HepG2 (cell line): ENCODE data around the gene NR1H2. TPM values are rescaled to one million over a fixed set of nuclear protein-coding genes. Genes with fewer than 3 reads are reported as not detected.

Experiments used
- CTCF ChIP-seq: sonication (generic); formaldehyde crosslinking; IDR thresholded peaks from 2 replicates; pipeline ENCODE4 v1.5.0; 2020; ENCODE audit warnings: mild to moderate bottlenecking, missing genetic modification reagents, moderate library complexity
- DMAP1 ChIP-seq: IDR thresholded peaks from 2 replicates; pipeline ENCODE4 v1.6.1; 2016
- DRAP1 ChIP-seq: IDR thresholded peaks from 2 replicates; pipeline ENCODE4 v1.6.1; 2016; ENCODE audit warnings: missing genetic modification reagents, missing compliant biosample characterization
- FOXA3 ChIP-seq: IDR thresholded peaks from 2 replicates; pipeline ENCODE4 v1.6.1; 2016; ENCODE audit warnings: missing genetic modification reagents, missing compliant biosample characterization
- GATA4 ChIP-seq: sonication (generic); IDR thresholded peaks from 2 replicates; pipeline ENCODE4 v1.6.1; 2016; ENCODE audit warnings: antibody characterized with exemption, low read depth, borderline replicate concordance
- HNRNPL ChIP-seq: fragments of 200-400 bp; formaldehyde crosslinking; IDR thresholded peaks from 2 replicates; pipeline ENCODE4 v1.6.1; 2017; ENCODE audit warnings: mild to moderate bottlenecking, low read depth, low read length
- KAT8 ChIP-seq: IDR thresholded peaks from 2 replicates; pipeline ENCODE4 v1.6.1; 2016; ENCODE audit warnings: missing genetic modification reagents, missing compliant biosample characterization
- MAX ChIP-seq: IDR thresholded peaks from 2 replicates; pipeline ENCODE4 v1.6.1; 2012; ENCODE audit warnings: inconsistent platforms
- POLR2G ChIP-seq: fragments of 200-400 bp; formaldehyde crosslinking; IDR thresholded peaks from 2 replicates; pipeline ENCODE4 v1.6.1; 2018; ENCODE audit warnings: mild to moderate bottlenecking, low read depth, low read length, moderate library complexity
- SAP130 ChIP-seq: IDR thresholded peaks from 2 replicates; pipeline ENCODE4 v1.6.1; 2016; ENCODE audit warnings: low read depth
- SOX6 ChIP-seq, 2 experiments: fragments of 450-650 bp in 1 of 2; sonication (generic) in 1 of 2; formaldehyde crosslinking in 1 of 2; IDR thresholded peaks; 2 replicates each; pipeline versions ENCODE4 v1.4.0 to v1.6.1; 2017 to 2020; ENCODE audit warnings: antibody characterized with exemption in 1 of 2, mild to moderate bottlenecking in 1 of 2, missing genetic modification reagents in 1 of 2
- TAF1 ChIP-seq: sonication (generic); formaldehyde crosslinking; IDR thresholded peaks from 2 replicates; pipeline ENCODE4 v1.4.0; 2020; ENCODE audit warnings: missing genetic modification reagents
- ZFY ChIP-seq: sonication (generic); formaldehyde crosslinking; IDR thresholded peaks from 2 replicates; pipeline ENCODE4 v1.4.0; 2020; ENCODE audit warnings: missing genetic modification reagents
- ZHX1 ChIP-seq: sonication (generic); formaldehyde crosslinking; IDR thresholded peaks from 2 replicates; pipeline ENCODE4 v1.8.1; 2022; ENCODE audit warnings: low read depth, mild to moderate bottlenecking, missing genetic modification reagents
- ZNF121 ChIP-seq: sonication (generic); formaldehyde crosslinking; IDR thresholded peaks from 2 replicates; pipeline ENCODE4 v1.5.0; 2020; ENCODE audit warnings: mild to moderate bottlenecking, missing genetic modification reagents
- ZNF468 ChIP-seq: sonication (generic); formaldehyde crosslinking; IDR thresholded peaks from 2 replicates; pipeline ENCODE4 v1.8.0; 2022; ENCODE audit warnings: mild to moderate bottlenecking, moderate library complexity, missing genetic modification reagents
- ZNF563 ChIP-seq: sonication (generic); formaldehyde crosslinking; IDR thresholded peaks from 2 replicates; pipeline ENCODE4 v1.8.0; 2022; ENCODE audit warnings: mild to moderate bottlenecking, moderate library complexity, missing genetic modification reagents
- ZNF710 ChIP-seq: sonication (generic); formaldehyde crosslinking; IDR thresholded peaks from 2 replicates; pipeline ENCODE4 v1.5.0; 2020; ENCODE audit warnings: mild to moderate bottlenecking, missing genetic modification reagents, borderline replicate concordance
- polyA plus RNA-seq, 8 experiments: library from polyadenylated mRNA; depleted of rRNA in 3 of 8; stranded (reverse) in 7 of 8; unstranded in 1 of 8; fragments of >200 nt; fragmentation: Illumina TruSeq in 4 of 8; extraction: Trizol in 4 of 8; gene quantifications; 2 replicates each; pipeline versions ENCODE4 v1.2.1 to v1.2.3, GENCODE V29; 2011 to 2016; ENCODE audit warnings: low read depth in 4 of 8, missing spikeins in 1 of 8, mixed read lengths in 1 of 8; ENCODE audit not compliant: insufficient read depth in 1 of 8
- total RNA-seq, 5 experiments: library from RNA; depleted of rRNA; stranded (reverse); fragments of >200 nt; fragmentation: Illumina TruSeq; extraction: Trizol; gene quantifications; 2 replicates each; pipeline ENCODE4 v1.2.3, GENCODE V29; 2016; ENCODE audit warnings: low read depth in 1 of 5

The NR1H2 gene
- total and polyA plus RNA-seq, 2 of the 13 experiments (the other 11 are each of a cell fraction or from before 2014, with no cell fraction given), result 10.3 to 13.5 TPM

GRCh38 chr19:50349277-50350057 is 26.8 kb upstream of the NR1H2 start (continued):
- TF ChIP-seq POLR2G, result peak; percentile 46; the same call in 1 of the 2 replicates
- TF ChIP-seq SOX6 (IDR thresholded peaks at IDR 0.05), result no peak
- peak; percentile 59 for TF ChIP-seq SOX6 (CRISPR knock-in tag; IDR thresholded peaks at IDR 0.05)
- peak; percentile 16; the same call in 1 of the 2 replicates for TF ChIP-seq KAT8 (CRISPR knock-in tag)
- peak; percentile 40; the same call in 1 of the 2 replicates for TF ChIP-seq FOXA3 (CRISPR knock-in tag)
- no peak for TF ChIP-seq GATA4
- TF ChIP-seq HNRNPL, result no peak
- peak; percentile 62 for TF ChIP-seq MAX
- TF ChIP-seq ZNF710 (CRISPR knock-in tag), result no peak
- peak; percentile 63; the same call in 1 of the 2 replicates for TF ChIP-seq SAP130
- 0 out of 2 replicates have a peak, but pooled peaks have one; percentile 23 for TF ChIP-seq ZNF563 (CRISPR knock-in tag)
- 0 out of 2 replicates have a peak, but pooled peaks have one; percentile 23 for TF ChIP-seq ZHX1 (CRISPR knock-in tag)
- peak; percentile 51 for TF ChIP-seq CTCF (CRISPR knock-in tag)
- peak; percentile 27; the same call in 1 of the 2 replicates for TF ChIP-seq DRAP1 (CRISPR knock-in tag)
- no peak for TF ChIP-seq ZNF121 (CRISPR knock-in tag)
- peak; percentile 45; the same call in 1 of the 2 replicates for TF ChIP-seq DMAP1
- TF ChIP-seq TAF1 (CRISPR knock-in tag), result 0 out of 2 replicates have a peak, but pooled peaks have one; percentile 24
- no peak for TF ChIP-seq ZNF468
- TF ChIP-seq ZFY (CRISPR knock-in tag), result peak; percentile 78
